Ovary (tissue), 3 donors: ENCODE data around the gene ZBTB48.

ENCODE experiments used
- CTCF ChIP-seq, 3 donors: fragments of 450-650 bp in 2 of 3; fragments of 200-600 bp in 1 of 3; IDR thresholded peaks; one replicate each; pipeline versions ENCODE4 v1.5.1 to v1.8.0; 2016 to 2022; ENCODE audit warnings: antibody characterized with exemption in 3 of 3, mild to moderate bottlenecking in 1 of 3
- EP300 ChIP-seq: sonication (generic); formaldehyde crosslinking; IDR thresholded peaks from one replicate; pipeline ENCODE4 v1.6.1; 2017; ENCODE audit warnings: antibody characterized with exemption
- POLR2A ChIP-seq: fragments of 450-650 bp; IDR thresholded peaks from one replicate; pipeline ENCODE4 v1.6.1; 2017; ENCODE audit warnings: antibody characterized with exemption, mild to moderate bottlenecking, moderate library complexity
- donor health status: DM: no; HTN: no; CAD: no.

- TF ChIP-seq CTCF (IDR thresholded peaks at IDR 0.05) = no peak
- no peak for TF ChIP-seq EP300
- no peak for TF ChIP-seq POLR2A
Observed at GRCh38 chr1:6536291-6536690, 43.5 kb upstream of the ZBTB48 start.
